Esophagus squamous epithelium (tissue), 4 donors: Measurements from ENCODE around the gene GPR143.

ENCODE experiments used
- POLR2A ChIP-seq, 4 donors: fragments of 450-650 bp; IDR thresholded peaks; one replicate each; pipeline ENCODE4 v1.6.1; 2017; ENCODE audit warnings: antibody characterized with exemption in 4 of 4, mild to moderate bottlenecking in 4 of 4, moderate library complexity in 3 of 4
- TF ChIP-seq, protein P1 (sequence below), 6 experiments: fragments of 450-650 bp in 4 of 6; fragments of 200-600 bp in 2 of 6; sonication (generic) in 2 of 6; IDR thresholded peaks; one replicate each; pipeline ENCODE4 v1.5.1; 2016 to 2019; ENCODE audit warnings: antibody characterized with exemption in 6 of 6, mild to moderate bottlenecking in 4 of 6, moderate library complexity in 4 of 6

DNA sequence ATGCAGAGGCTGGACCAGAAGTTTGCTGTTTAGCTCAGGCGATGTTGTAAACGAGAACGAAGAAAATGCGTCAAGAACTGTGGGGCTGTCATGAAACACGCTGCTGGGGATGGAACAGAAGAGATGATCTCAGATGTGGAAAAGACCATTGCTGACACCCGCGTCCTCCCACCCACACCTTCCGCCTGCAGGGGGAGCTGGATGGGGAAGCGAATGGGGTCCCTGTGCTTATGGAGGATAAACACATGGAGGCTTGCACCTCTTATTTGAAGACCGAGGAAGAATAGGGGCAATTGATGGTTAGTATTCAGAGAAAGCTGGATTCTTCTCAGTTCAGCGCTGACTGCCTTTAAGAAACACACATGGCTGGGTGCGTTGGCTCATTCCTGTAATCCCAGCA lies 63.9 kb downstream of the GPR143 start:
- TF ChIP-seq, protein P1, sequence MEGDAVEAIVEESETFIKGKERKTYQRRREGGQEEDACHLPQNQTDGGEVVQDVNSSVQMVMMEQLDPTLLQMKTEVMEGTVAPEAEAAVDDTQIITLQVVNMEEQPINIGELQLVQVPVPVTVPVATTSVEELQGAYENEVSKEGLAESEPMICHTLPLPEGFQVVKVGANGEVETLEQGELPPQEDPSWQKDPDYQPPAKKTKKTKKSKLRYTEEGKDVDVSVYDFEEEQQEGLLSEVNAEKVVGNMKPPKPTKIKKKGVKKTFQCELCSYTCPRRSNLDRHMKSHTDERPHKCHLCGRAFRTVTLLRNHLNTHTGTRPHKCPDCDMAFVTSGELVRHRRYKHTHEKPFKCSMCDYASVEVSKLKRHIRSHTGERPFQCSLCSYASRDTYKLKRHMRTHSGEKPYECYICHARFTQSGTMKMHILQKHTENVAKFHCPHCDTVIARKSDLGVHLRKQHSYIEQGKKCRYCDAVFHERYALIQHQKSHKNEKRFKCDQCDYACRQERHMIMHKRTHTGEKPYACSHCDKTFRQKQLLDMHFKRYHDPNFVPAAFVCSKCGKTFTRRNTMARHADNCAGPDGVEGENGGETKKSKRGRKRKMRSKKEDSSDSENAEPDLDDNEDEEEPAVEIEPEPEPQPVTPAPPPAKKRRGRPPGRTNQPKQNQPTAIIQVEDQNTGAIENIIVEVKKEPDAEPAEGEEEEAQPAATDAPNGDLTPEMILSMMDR (IDR thresholded peaks at IDR 0.05): no peak
- no peak for TF ChIP-seq POLR2A (IDR thresholded peaks at IDR 0.05)
